HG02973 (cell line): ENCODE results near the gene VIM.

Experiments
- ATAC-seq: cut with Tn5 transposase; IDR thresholded peaks from one replicate; pipeline ENCODE4 v1.9.1; 2021; ENCODE audit warnings: moderate library complexity; ENCODE audit not compliant: unreplicated experiment

The VIM gene

DNA sequence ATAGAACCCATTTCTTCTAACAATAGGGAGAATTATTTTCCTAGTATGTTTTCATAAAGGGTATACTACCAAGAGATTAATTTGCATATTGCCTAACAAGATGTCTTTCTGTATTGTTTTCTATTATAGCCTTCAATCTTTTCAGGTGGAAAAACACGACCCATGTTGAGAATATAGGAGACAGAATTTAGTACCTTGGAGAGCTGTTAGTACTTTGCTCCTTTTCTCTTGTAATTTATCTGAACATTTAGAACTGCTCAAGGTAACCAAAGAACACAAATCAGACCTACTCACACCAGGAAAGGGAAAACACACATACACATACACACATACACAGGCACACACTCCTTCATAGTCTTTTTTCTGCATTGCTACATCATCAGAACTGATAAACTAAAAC is 18.7 kb upstream of the VIM start:
- no peak for ATAC-seq

GRCh38 chr10:17209881-17210280 is 18.2 kb upstream of the VIM start:
- no peak for ATAC-seq

DNA sequence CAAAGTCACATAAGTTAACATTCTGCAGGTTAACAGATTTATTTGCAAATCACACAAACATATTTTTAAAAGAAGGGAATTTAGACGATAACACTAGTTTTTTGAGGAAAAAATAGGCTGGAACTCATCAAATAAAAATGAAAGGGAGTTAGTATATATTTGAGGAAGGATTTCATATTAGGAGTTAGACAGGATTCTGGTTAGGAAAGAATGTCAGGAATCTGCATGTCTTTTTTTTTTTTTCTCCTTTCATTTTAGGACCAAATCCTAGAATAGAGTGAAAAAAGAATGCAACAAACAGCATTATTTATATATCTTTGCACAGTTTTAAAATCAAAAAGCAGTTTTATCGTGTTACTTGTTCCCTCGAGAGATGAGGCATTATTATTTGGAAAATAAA is 17.7 kb upstream of the VIM start:
- ATAC-seq = no peak

DNA sequence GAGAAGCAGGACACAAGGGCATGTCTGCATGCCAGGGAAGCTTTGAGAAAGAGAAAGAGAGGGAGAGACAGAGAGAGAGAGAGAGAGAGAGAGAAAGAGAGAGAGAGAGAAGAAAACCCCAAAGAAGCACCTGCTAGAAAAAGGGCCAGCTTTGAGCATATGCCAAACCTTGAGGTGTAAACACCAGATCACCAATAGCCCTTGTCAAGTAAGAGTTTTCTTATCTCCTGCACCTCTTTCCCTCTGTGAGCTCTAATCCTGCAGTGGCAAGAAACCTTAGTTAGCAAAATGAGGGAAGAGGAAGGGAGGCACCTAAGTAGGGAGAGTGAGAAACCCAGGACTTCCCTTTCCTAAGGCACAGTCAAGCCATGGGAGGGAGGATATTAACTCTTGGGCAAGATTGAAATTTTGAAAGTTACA is 15.2 kb upstream of the VIM start:
- no peak for ATAC-seq

DNA sequence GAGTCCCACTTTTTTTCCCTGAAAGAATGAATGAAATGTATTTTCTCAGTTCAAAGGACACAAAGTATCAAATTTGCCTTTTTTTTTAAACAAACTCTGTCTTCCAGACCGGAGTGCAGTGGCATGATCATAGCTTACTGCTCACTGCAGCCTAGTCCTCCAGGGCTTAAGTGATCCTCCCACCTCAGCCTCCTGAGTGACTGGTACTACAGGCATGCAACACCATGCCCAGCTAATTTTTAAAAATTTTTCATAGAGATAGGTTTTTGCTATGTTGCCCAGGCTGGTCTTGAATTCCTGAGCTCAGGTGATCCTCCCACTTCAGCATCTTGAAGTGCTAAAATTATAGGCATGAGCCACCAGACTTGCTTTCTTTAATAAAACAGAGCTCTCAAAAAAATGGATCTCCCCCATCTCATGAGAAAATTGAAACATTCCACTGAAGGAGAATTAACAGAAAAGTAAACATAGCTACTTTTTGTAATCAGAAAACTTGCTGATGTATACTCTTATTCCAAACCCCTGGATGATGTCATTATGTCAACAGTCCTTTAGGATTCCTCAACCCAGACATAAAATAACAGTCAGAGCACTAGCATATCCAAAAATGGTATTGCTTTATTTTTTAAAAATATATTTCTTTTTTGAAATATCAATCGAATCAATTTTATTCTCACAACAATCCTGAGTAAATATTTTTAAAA is 14.2 kb upstream of the VIM start:
- ATAC-seq = no peak

DNA sequence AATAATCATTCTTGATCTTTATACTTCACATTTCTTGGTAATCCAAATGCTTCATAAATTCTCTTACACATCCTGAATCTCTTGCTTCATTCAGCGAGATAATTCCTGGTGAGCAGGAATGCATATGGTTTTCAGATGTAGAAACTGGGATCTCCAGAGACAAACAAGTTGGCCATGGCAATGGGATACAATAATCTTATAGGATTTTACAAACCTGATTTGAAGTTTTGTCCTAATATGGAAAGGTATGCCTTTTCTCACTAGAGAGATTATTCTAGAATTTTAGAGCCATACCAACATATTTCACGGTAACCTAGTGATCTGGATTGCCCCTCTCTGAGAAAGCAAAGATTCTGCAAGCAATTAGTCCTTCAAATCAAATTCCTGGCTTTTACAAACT is 13.5 kb upstream of the VIM start:
- ATAC-seq = no peak

DNA sequence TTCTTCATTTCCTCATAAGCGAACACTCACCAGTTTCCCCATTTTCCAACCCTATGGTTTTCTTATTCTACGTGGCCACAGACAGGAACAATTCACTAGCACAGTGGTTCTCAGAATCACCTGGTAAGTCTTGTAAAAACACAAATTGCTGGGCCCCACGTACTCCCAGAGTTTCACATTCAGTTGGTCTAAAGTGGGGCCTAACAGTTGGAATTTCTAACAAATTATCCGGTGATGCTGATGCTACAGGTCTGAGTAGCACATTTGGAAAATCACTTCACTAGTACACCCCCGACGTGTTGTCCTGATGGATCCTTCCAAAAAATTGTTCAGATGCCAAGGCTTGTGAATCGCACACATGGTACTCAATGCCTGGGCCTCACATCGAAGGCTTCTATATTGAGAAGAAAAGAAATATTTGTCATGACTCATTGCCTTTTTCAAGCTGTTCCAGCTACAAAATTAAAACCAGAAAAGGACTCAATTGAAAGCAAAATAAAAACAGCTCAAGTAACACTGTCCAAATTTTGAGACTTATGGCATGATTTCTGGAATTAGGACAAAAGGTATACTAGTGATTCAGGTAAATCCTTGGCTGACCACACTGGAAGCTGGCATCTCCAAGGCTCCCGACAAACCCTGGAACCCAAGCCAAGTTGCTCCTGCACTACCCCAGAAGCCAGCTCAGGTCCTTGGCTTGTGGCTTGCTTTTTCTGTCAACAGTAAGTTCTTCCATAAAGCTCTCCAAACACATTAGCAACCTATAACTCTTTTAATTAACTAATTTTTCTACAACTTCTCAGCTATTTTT is 12.9 kb upstream of the VIM start:
- ATAC-seq = no peak

DNA sequence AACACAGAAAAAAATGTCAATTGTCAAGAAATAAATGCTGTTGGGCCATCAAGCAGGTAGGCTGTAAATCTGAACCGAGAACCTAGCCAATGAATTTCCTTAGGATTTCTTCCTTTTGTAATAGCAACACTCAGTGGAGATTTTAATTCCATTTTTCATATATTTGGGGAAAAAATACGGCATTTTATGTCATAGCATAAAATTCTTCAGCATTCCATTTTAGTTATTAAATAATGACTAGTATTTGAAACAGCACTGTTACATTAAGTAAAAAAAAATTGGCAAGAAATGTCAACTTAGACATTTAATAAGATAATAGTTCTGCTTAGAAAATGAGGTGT is 12.3 kb upstream of the VIM start:
- ATAC-seq = no peak

- ATAC-seq = peak; percentile 100
These were observed 11.7 kb upstream of the VIM start for GRCh38 chr10:17216217-17216900.

DNA sequence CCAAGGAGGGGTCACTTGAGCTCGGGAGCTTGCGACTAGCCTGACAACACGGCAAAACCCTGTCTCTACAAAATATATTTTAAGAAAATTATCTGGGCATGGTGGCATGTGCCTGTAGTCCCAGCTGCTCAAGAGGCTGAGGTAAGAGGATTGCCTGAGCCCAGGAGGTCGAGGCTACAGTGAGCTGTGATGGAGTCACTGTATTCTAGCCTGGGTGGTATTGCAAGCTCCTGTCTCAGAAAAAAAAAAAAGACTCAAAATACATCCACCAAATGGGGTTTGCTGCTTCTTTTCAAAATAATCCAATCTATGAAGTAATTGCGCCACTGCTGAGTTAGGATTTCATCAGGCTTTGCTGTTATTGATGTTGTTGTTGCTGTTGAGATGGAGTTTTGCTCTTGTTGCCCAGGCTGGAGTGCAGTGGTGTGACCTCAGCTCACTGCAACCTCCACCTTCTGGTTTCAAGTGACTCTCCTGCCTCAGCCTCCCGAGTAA is 11.1 kb upstream of the VIM start:
- ATAC-seq = no peak

DNA sequence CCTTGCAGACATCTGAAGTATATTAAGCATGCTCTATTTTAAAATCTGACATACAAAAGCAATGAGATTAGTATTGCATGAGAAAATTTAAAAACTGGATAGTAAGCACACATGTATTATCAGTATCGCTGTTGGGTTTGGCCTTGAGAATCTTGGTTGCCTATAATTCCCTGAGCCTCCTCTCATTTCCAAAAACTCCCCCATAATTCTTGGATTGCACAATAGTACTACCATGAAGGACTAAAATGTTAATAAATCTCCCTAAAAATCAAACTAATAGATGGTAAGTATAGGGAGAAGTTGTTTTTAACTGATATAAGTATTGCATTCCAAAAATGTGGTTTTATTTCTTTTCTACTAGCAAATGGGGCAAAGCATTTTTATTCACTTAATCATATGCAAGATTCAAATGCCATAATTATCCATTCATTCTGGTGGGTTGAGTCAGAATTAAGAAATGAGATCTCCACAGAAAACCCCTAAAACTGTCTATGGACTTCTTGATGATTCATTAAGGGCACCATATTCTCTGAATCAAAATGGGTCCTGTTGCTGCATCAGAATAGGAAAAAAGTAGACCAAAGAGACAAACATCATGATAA is 10.3 kb upstream of the VIM start:
- no peak for ATAC-seq

- no peak for ATAC-seq
These were observed 9.0 kb upstream of the VIM start for GRCh38 chr10:17219024-17219423.

- ATAC-seq = no peak
These were observed 7.4 kb upstream of the VIM start for GRCh38 chr10:17220652-17221100.

GRCh38 chr10:17222329-17222728 is 5.7 kb upstream of the VIM start:
- no peak for ATAC-seq

- no peak for ATAC-seq
These were observed 2.2 kb upstream of the VIM start for GRCh38 chr10:17225808-17226207.

DNA sequence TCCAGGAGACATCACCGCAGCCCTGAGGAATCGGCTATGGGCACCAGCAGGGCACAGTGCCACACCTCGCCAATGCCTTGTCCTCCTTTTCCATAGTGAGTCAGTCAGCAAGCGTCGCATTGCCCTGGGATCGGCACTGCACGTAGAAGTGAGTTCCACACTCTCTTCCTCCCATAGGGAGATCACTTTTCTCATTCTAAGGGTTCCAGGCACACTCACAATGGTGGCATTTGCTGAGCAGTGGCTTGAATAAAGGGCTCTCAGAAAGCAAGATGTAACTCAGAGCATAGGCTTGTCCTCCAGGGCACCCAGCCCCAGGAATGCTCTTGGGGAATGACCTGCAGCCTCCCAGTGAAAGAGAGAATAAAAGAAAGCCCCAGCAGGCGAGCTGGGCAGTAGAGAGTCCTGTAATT is 1.1 kb upstream of the VIM start:
- no peak for ATAC-seq

DNA sequence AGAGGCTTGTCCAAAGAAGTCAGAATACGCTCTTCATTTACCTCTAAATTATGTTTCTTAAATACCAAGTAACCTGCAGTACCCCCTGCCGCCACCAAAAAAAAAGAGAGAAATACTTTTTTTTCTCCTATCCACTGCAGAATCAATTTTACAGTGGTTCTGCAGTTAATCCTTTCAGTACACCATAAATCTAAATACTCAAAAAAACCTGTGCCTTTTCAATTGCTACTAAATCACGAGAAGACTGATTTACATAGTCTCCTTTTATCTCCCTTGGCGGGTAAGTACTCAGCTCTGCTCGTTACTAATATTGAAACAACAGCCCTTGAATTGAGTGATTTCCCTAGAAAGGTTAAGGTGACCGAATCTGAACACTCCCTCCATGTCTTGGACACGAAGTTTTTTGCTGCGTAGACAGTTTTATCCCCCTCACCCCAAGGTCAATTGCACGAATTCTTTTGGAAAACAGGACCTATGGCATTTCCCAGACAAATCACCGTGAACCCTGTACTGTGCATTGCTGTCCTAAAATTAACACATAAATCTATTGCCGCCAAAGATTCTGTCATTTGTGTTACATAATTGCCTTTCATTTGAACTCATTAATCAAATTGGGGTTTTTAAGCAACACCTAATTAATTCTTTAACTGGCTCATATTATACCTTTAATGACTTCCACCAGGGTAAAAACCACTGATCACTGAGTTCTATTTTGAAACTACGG is 512 bp upstream of the VIM start:
- peak; percentile 28 for ATAC-seq

DNA sequence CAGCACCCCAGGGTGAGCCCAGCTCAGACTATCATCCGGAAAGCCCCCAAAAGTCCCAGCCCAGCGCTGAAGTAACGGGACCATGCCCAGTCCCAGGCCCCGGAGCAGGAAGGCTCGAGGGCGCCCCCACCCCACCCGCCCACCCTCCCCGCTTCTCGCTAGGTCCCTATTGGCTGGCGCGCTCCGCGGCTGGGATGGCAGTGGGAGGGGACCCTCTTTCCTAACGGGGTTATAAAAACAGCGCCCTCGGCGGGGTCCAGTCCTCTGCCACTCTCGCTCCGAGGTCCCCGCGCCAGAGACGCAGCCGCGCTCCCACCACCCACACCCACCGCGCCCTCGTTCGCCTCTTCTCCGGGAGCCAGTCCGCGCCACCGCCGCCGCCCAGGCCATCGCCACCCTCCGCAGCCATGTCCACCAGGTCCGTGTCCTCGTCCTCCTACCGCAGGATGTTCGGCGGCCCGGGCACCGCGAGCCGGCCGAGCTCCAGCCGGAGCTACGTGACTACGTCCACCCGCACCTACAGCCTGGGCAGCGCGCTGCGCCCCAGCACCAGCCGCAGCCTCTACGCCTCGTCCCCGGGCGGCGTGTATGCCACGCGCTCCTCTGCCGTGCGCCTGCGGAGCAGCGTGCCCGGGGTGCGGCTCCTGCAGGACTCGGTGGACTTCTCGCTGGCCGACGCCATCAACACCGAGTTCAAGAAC is 1.1 kb downstream of the VIM start:
- ATAC-seq = no peak

- ATAC-seq = no peak
These were observed 1.6 kb downstream of the VIM start for GRCh38 chr10:17229717-17229966.

- ATAC-seq = peak; percentile 43
These were observed 2.1 kb downstream of the VIM start for GRCh38 chr10:17229967-17230682.
